Astrocyte (in vitro differentiated cells and primary cell): ENCODE measurements around the gene LILRB5.

ENCODE experiments used
- EZH2 ChIP-seq: IDR thresholded peaks from 2 replicates; pipeline ENCODE4 v1.6.1; 2012; ENCODE audit warnings: mild to moderate bottlenecking, low read length, inconsistent platforms; ENCODE audit not compliant: insufficient read depth
- TF ChIP-seq, protein P1 (sequence below): IDR thresholded peaks from 2 replicates; pipeline ENCODE4 v1.5.1; 2011; ENCODE audit warnings: low read depth, mild to moderate bottlenecking, inconsistent platforms, low read length, moderate library complexity; ENCODE audit not compliant: insufficient read depth

DNA sequence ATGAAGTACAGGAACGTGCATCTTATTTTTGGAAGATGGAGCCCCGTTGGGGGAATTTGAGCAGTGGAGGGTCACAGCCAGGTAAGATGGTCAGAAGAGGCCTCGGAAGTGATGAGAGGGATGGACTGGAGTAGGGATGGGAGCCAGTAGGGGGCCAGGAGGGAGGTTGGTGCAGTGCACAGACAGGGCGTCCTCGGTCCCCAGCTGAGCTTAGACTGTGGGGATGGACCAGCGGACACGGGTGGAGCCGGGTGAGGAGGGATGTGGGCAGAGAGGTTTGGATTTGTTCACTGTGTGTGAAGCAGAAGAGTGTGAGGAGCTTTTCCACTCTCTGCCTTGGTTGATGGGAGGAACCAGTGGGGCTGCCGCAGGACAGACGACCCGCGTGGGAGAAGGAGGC, 45.8 kb downstream of the LILRB5 start:
- TF ChIP-seq, protein P1, sequence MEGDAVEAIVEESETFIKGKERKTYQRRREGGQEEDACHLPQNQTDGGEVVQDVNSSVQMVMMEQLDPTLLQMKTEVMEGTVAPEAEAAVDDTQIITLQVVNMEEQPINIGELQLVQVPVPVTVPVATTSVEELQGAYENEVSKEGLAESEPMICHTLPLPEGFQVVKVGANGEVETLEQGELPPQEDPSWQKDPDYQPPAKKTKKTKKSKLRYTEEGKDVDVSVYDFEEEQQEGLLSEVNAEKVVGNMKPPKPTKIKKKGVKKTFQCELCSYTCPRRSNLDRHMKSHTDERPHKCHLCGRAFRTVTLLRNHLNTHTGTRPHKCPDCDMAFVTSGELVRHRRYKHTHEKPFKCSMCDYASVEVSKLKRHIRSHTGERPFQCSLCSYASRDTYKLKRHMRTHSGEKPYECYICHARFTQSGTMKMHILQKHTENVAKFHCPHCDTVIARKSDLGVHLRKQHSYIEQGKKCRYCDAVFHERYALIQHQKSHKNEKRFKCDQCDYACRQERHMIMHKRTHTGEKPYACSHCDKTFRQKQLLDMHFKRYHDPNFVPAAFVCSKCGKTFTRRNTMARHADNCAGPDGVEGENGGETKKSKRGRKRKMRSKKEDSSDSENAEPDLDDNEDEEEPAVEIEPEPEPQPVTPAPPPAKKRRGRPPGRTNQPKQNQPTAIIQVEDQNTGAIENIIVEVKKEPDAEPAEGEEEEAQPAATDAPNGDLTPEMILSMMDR: no peak
- no peak for TF ChIP-seq EZH2
